ENCODE results near the gene CGB1. TPM values are rescaled to one million over a fixed set of nuclear protein-coding genes. Genes with fewer than 3 reads are reported as not detected.

The CGB1 gene
- total RNA-seq, 1 experiment from 2014 or later = not detected

- Histone ChIP-seq H3K9ac (ENCODE audit: extremely low read depth, insufficient read length, low read length) (no peak overlapping the region), H2AK5ac (ENCODE audit: insufficient read length, low read length) (no peak overlapping the region), H2BK12ac (ENCODE audit: insufficient read length, low read depth, low read length) (no peak overlapping the region), H3K23me2 (ENCODE audit: insufficient read length, low read depth, low read length, poor library complexity, severe bottlenecking) (peaks cover 8% of the 10 kb centered on the region), H2AFZ (ENCODE audit: low read length) (no peak overlapping the region), H3K4me1 (ENCODE audit: insufficient read depth, low read length) (peaks cover 4% of the 10 kb centered on the region; the same call in 1 of the 2 replicates), H4K91ac (ENCODE audit: insufficient read length, low read depth, low read length) (no peak overlapping the region), H2BK20ac (ENCODE audit: low read depth, low read length, poor library complexity, severe bottlenecking) (no peak overlapping the region), H3K9me3 (ENCODE audit: control insufficient read depth, low read depth, low read length) (no peaks in the 10 kb centered on the region), H3K27ac (ENCODE audit: insufficient read length, low read depth, low read length) (no peak overlapping the region), H3K79me2 (ENCODE audit: insufficient read depth, low read length) (no peaks in the 10 kb centered on the region), H4K8ac (replicated peaks; ENCODE audit: insufficient read length, low read depth, low read length) (no peak overlapping the region), H3T11ph (ENCODE audit: low read length) (no peak overlapping the region), H3K4ac (ENCODE audit: low read depth, low read length) (no peak overlapping the region), H3K18ac (ENCODE audit: insufficient read length, low read depth, low read length) (peak overlapping the region; percentile 15), H3K79me1 (ENCODE audit: insufficient read depth, low read depth, low read length, poor library complexity, severe bottlenecking) (no peaks in the 10 kb centered on the region), H3K27me3 (ENCODE audit: insufficient read depth, low read length) (no peaks in the 10 kb centered on the region; the same call in 1 of the 2 replicates), H3K56ac (ENCODE audit: insufficient read length, low read depth, low read length) (no peak overlapping the region), H2BK15ac (ENCODE audit: low read depth, low read length) (no peak overlapping the region), H3K4me2 (ENCODE audit: insufficient read depth, insufficient read length, low read length) (peak overlapping the region; percentile 9), H4K5ac (ENCODE audit: insufficient read length, low read depth, low read length) (no peak overlapping the region), H3K14ac (ENCODE audit: insufficient read depth, low read length) (no peak overlapping the region), H2BK120ac (ENCODE audit: low read depth, low read length, poor library complexity, severe bottlenecking) (no peak overlapping the region), H4K20me1 (ENCODE audit: control insufficient read depth, insufficient read depth, insufficient read length) (no peaks in the 10 kb centered on the region), H2BK5ac (ENCODE audit: insufficient read length, low read length) (no peak overlapping the region), H3K23ac (ENCODE audit: insufficient read length, low read depth, low read length) (no peak overlapping the region)
- Mint-ChIP-seq H3K4me3 (peak overlapping the region in 1 of 2 experiments; percentile 68; a peak in 2 of 5 replicates), H3K36me3 (ENCODE audit: insufficient read depth in 1 of 3, low read depth in 3 of 3) (peaks cover 6 to 12% (median 12%) of the 10 kb centered on the region in 3 experiments; a peak in 6 of 7 replicates), H3K27me3 (ENCODE audit: low read depth) (peaks cover 44% of the 10 kb centered on the region), H3K27ac (no peak overlapping the region), H3K4me1 (peaks cover 15 to 36% of the 10 kb centered on the region in 2 experiments), H3K9me3 (peaks cover 0 to 1% of the 10 kb centered on the region in 2 experiments; a peak in 2 of 5 replicates)
- WGBS (ENCODE audit: extremely low coverage, insufficient read length, low lambda C conversion rate) = no CpG with 5 or more reads among the region's 11 CpGs
- peak; percentile 77 for DNase-seq
- TF ChIP-seq CTCF (conservative IDR thresholded peaks at IDR 0.05) = no peak
Observed at GRCh38 chr19:49020342-49020741, 16.4 kb downstream of the CGB1 start.

Data from H9 (cell line).